HG03575 (cell line): ENCODE data around the gene CCDC106.

ENCODE experiments used
- ATAC-seq: cut with Tn5 transposase; IDR thresholded peaks from one replicate; pipeline ENCODE4 v1.9.1; 2021; ENCODE audit not compliant: unreplicated experiment, insufficient number of reproducible peaks, low FRiP score; ENCODE audit errors: extremely low read depth

The CCDC106 gene

DNA sequence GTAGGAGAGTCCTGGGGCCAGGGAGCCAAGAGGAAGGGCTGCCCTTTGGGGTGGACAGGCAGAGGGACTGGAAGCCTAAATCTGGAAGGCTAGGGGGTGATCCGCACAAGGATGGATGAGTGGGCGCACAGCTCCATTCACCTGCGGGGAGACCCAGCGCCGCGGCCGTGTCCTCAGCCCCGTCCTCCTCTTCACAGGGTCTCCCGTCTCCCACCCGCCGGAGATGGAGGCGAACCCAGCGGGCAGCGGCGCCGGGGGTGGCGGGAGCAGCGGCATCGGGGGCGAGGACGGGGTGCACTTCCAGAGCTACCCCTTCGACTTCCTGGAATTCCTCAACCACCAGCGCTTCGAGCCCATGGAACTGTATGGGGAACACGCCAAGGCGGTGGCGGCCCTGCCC is 34.6 kb upstream of the CCDC106 start:
- ATAC-seq = no peak

DNA sequence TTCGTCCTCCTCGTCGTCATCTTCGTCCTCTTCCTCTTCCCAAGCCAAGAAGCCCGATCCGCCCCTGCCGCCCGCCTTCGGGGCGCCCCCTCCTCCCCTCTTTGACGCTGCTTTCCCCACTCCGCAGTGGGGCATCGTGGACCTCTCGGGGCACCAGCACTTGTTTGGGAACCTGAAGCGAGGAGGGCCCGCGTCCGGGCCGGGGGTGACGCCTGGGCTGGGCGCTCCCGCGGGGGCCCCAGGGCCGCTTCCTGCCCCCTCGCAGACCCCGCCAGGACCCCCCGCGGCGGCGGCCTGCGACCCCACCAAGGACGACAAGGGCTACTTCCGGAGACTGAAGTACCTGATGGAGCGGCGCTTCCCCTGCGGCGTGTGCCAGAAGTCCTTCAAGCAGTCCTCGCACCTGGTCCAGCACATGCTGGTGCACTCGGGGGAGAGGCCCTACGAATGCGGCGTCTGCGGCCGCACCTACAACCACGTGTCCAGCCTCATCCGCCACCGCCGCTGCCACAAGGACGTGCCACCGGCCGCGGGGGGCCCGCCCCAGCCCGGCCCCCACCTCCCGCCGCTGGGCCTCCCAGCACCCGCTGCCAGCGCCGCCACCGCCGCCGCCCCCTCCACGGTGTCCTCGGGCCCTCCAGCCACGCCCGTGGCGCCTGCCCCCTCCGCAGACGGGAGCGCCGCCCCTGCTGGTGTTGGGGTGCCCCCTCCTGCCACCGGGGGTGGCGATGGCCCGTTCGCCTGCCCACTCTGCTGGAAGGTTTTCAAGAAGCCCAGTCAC is 33.9 kb upstream of the CCDC106 start:
- ATAC-seq = no peak

DNA sequence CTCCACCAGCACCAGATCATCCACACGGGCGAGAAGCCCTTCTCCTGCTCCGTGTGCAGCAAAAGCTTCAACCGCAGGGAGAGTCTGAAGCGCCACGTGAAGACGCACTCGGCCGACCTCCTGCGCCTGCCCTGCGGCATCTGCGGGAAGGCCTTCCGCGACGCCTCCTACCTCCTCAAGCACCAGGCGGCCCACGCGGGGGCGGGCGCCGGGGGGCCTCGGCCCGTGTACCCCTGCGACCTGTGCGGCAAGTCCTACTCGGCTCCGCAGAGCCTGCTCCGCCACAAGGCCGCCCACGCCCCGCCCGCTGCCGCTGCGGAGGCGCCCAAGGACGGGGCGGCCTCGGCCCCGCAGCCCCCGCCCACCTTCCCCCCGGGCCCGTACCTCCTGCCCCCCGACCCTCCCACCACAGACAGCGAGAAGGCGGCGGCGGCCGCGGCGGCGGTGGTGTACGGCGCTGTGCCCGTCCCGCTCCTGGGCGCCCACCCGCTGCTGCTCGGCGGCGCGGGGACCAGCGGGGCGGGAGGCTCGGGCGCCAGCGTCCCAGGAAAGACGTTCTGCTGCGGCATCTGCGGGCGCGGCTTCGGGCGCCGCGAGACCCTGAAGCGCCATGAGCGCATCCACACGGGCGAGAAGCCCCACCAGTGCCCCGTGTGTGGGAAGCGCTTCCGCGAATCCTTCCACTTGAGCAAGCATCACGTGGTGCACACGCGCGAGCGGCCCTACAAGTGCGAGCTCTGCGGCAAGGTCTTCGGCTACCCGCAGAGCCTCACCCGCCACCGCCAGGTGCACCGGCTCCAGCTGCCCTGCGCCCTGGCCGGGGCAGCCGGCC is 33.1 kb upstream of the CCDC106 start:
- ATAC-seq = no peak

DNA sequence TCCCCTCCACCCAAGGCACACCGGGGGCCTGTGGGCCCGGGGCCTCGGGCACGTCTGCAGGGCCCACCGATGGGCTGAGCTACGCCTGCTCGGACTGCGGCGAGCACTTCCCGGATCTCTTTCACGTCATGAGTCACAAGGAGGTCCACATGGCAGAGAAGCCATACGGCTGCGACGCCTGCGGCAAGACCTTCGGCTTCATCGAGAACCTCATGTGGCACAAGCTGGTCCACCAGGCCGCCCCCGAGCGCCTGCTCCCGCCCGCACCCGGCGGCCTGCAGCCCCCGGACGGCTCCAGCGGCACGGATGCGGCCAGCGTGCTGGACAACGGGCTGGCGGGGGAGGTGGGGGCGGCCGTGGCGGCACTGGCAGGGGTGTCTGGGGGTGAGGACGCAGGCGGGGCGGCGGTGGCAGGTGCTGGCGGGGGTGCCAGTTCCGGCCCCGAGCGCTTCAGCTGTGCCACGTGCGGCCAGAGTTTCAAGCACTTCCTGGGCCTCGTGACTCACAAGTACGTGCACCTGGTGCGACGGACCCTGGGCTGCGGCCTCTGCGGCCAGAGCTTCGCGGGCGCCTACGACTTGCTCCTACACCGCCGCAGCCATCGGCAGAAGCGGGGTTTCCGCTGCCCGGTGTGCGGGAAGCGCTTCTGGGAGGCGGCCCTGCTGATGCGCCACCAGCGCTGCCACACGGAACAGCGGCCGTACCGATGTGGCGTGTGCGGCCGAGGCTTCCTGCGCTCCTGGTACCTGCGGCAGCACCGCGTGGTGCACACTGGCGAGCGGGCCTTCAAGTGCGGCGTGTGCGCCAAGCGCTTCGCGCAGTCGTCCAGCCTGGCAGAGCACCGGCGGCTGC is 32.2 kb upstream of the CCDC106 start:
- ATAC-seq = no peak

DNA sequence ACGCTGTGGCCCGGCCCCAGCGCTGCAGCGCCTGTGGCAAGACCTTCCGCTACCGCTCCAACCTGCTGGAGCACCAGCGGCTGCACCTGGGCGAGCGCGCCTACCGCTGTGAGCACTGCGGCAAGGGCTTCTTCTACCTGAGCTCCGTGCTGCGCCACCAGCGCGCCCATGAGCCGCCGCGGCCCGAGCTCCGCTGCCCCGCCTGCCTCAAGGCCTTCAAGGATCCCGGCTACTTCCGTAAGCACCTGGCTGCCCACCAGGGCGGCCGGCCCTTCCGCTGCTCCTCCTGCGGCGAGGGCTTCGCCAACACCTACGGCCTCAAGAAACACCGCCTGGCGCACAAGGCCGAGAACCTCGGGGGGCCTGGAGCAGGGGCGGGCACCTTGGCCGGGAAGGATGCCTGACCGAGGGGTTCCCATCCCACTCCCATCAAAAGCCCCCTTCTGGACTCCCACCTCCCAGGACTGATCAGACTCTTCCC is 31.6 kb upstream of the CCDC106 start:
- ATAC-seq = no peak

DNA sequence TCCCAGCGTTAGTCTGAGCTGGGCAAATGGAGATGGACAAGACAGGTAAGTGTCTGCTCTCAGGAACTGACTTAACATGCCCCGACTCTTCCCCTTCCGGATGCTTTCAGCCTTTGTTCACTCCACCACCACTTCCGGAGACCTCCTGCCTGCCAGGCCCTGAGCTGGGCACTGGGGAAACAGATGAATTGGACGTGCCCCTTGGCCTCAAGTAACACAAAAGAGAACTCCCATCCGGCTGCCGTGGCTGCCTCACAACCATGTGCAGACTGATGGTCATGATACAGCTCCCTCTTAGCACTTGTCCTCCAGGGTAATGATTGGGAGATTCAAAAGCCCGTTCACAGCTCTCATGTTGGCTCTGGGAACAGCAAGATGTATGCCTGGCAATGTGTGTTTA is 30.6 kb upstream of the CCDC106 start:
- ATAC-seq = no peak

DNA sequence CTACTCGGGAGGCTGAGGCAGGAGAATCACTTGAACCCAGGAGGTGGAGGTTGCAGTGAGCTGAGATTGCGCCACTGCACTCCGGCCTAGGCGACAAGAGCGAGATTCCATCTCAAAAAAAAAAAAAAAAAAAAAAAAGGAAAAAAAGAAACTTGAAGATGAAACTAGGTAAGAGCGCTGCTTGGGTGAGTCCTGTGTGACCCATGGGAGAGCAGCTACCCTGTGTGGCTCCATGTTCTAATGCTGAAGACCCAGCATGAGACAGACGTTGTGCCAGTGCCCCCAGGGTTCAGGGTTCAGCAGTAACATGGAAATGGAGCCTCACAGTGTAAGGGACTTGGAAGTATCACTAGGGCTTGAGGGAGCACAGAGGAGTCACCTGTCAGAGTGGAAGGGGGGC is 29.6 kb upstream of the CCDC106 start:
- ATAC-seq = no peak

DNA sequence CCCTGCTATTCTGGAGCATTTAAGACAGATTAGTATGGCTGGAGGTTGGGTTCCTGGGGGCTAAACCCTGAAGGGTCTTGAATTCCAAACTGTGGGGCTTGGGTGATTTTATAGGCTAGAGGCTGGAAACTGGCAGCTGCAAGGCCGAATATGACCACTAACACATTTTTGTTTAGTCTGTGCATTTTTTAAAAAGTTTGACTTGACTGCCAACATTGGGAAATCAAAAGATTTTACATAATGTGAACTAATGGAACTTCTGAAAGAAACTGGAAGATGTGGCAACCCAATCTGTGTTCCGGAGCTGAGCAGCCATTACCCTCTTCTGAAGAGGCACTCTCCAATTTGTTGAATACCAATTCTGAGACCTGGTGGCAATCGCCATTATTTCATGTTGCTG is 28.7 kb upstream of the CCDC106 start:
- no peak for ATAC-seq

DNA sequence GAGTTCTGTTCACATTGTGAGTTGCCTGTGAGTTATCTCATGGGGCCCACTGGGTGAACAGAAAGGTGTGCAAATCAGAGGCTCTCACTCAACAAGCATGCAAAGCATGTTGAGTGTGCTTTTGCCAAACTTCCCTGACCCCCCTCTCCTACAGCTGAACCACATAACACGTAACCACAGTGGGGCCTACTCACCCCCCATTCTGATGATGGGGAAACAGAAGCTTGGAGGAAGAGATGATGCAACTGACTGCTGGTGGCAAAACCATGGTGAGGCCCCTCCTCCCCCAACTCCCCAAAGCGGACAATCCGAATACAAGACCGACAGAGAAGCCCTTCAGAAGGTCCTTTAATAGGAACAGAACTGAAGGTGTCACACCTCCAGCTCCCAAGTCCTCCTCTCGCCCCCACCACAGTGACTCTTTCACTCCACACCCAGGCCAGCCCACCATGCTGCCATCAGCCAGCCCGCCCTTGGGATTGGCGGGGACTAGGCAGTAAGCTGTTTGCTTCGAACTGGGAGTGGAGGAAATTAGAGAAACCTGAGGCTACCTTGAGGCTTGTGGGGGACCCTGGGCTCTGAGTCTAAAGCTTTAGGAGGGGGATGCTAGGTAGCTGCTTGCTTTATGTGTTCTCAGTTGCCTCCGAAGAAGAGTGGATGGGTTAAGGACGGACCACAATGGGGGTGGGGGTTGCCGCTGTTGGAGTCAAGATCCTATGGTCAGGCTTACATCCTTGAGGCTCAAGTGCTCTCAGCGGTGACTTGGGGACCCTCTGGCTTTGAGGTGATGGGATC is 27.4 kb upstream of the CCDC106 start:
- ATAC-seq = no peak

DNA sequence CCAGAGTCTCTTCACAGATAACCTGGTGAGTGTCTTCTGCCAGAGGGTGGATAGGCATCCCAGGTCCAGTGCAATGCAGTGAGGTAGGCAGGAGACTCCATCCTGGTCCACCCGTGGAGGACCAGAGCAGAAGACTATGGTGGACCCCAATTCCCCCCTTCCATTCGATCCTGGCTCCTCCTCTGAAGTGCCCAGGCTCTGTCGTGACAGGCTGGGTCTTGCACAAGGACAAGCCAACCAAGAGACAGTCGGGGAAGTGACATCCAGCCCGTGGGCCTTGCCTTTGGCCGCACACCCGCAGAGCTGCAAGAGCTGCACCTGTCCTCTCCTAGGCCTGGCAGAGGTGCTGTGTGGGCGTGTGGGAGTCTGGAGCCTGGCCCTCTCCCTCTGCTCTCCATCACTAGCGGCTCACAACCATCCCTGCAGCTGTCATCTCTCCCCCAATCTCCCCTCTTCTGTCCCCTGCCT is 26.8 kb upstream of the CCDC106 start:
- ATAC-seq = no peak

DNA sequence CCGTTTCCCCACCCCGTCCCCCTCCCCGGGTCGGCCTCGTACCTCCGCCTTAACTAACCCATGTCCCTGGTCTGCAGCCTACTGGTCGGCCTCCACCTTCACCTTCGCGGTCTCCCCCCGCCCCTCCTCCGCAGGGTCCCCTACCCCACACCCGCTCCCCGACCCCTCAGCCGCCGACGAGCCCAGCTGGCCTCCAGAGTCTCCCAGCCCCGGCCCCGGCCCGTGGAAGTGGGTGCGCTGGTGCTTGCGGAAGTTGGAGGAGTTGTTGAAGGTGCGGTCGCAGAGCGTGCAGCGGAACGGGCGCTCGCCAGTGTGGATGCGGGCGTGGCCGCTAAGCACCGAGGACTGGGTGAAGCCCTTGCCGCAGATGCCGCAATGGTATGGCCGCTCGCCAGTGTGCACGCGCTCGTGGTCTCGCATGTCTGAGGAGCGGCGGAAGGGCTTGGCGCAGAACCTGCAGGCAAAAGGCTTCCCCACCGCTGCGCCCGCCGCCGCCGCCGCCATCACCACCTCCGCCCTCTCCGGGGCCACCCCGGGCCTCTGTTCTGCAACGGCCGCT is 26.3 kb upstream of the CCDC106 start:
- no peak for ATAC-seq

DNA sequence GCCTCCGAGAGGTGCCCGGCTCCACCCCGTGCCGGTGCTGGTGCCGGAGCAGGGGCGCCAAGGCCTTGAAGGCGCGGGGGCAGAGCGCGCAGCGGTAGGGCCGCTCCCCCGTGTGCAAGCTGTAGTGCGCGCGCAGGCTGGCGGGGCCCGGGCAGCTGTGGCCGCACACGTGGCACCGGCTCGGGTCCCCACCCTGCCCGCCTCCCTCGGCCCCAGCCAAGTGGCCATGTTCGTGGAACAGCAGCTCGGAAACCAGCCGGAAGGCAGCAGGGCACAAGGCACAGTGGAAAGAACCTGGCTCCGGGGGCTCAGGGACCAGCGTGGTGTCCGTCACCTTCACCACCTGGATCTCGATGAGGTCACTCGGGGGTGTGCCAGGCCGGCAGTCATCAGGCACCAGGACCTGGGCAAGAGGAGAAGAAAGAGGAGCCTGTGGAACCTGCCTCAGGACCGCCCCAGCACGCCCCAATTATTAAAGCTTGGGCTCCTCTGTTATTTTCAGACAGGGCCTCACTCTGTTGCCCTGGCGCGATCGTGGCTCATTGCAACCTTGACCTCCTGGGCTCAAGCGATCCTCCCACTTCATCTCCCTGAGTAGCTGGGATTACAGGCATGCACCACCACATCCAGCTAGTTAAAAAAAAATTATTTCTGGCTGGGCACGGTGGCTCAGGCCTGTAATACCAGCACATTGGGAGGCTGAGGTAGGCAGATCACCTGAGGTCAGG is 25.6 kb upstream of the CCDC106 start:
- ATAC-seq = no peak

DNA sequence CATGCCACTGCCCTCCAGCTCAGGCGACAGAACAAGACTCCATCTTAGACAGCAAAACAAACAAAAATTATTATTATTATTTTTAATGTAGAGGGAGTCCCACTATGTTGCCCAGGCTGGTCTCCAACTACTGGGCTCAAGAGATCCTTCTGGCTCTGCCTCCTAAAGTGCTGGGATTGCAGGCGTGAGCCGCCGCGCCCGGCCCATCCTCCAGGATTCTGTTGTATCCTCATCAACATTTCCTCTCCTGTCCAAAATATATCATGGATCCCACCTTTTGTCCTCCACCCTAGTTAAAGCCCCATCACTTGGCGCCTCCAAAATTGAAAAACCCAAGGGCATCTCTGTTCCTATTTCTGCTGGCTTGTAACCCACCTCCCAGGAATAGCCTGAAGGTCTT is 24.9 kb upstream of the CCDC106 start:
- no peak for ATAC-seq

DNA sequence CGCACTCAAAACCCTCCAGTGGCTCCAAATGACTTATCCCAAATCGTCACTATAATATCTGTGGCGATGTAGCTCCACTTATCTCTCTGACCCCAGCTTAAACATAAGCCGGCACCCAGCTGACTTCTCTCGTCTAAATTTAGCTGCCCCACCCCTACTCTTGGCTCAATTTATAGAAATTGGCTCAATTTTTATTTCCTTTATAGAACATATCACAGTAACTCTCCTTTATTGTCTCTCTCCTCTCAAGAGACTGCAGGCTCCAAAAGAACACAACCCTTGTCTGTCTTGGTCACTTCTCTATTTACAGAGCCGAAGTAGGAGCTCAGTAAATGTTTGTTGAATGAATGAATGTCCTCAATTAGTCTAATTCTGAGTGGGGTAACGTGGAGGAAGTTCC is 24.5 kb upstream of the CCDC106 start:
- no peak for ATAC-seq

DNA sequence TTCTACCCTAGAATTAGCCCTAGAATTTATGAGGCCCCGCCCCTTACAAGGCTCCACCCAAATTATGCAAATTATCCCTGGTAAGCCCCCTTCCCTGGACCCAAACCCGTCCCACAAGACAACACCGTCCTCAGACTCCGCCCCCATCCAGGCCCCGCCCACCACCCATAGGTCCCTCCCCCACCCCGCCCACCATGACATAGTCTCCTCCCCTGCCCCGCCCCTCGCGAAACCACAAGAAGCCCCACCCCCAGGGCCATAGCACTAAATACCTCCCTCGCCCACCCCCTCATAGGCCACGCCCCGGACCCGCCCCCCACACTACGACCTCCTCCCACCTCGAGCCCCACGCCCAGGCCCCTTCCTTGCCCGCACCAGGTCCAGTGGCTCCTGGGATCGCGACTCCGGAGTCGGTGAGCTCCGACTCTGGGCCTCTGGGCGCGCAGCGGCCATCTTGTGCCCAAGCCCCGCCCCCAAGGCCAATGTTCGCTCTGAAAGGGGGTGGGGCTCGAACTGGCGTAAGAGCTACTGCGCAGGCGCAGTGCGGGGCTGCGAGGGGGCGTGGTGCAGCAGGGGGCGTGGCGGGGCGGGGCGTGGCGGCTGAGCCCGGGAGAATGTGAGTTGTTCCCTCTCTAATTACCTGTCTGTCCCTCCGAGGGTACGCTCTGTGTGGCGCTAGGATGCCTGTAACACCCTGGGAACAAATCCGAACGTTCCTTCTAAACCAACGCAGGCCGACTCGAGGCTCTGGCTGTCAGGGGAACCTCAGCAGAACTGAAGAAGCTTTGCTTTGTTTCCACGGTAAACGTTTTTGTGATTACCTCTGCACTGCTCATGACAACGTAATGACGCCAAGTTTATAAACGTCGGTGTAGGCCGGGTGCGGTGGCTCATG is 23.7 kb upstream of the CCDC106 start, which contains the start of gene ZNF784:
TSS of gene ZNF784 (minus strand) at position 458 of the 895 bp plus-strand sequence. CDS start at position 453, 5 bp downstream.
- no peak for ATAC-seq

DNA sequence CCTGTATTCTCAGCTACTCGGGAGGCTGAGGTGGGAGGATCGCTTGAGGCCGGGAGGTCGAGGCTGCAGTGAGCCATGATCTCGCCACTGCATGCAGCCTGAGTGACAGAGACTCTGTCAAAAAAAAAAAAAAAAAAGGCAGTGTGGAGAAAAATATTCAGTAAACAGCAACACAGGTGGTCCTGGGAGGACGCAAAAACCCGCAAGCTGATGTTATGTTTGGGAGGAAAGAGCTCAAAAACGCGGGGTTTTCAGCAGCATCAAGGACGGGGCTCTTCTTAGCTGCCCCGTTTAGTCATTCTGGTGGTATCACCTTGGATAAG is 23.0 kb upstream of the CCDC106 start:
- ATAC-seq = no peak

DNA sequence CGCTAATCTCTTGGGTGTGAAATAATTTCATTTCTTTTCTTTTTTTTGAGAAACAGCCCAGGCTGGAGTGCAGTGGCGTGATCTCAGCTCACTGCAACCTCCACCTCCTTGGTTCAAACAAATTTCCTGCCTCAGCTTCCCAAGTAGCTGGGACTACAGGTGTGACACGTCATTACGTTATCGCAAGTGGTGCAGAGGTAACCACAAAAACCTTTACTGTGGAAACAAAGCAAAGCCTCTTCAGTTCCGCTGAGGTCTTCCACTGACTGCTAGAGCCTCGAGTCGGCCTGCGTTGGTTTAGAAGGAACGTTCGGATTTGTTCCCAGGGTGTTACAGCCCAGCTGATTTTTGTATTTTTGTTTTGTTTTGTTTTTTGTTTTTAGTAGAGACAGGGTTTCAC is 21.7 kb upstream of the CCDC106 start:
- no peak for ATAC-seq
